H9 (cell line): ENCODE measurements around the gene CCT7. TPM values are rescaled to one million over a fixed set of nuclear protein-coding genes. Genes with fewer than 3 reads are reported as not detected.

ENCODE experiments used
- DNase-seq: peaks from one replicate; pipeline ENCODE4 v3.0.0-alpha.2; 2017
- H2AFZ ChIP-seq: one replicate; pipeline ENCODE4 v1.6.1; 2013; ENCODE audit warnings: mild to moderate bottlenecking, low read length, control low read depth, moderate library complexity
- H2AK5ac ChIP-seq: 2 replicates; pipeline ENCODE4 v1.6.1; 2013; ENCODE audit warnings: low read length, control low read depth, mixed read lengths; ENCODE audit not compliant: insufficient read length
- H2BK120ac ChIP-seq: one replicate; pipeline ENCODE4 v1.6.1; 2013; ENCODE audit warnings: low read depth, mild to moderate bottlenecking, low read length, control low read depth, inconsistent platforms; ENCODE audit not compliant: poor library complexity, severe bottlenecking
- H2BK12ac ChIP-seq: 2 replicates; pipeline ENCODE4 v1.6.1; 2013; ENCODE audit warnings: low read length, control low read depth, mixed read lengths, low read depth; ENCODE audit not compliant: insufficient read length
- H2BK15ac ChIP-seq: 2 replicates; pipeline ENCODE4 v1.6.1; 2013; ENCODE audit warnings: low read depth, low read length, control low read depth
- H2BK20ac ChIP-seq: one replicate; pipeline ENCODE4 v1.6.1; 2013; ENCODE audit warnings: low read depth, mild to moderate bottlenecking, low read length, control low read depth, inconsistent platforms; ENCODE audit not compliant: poor library complexity, severe bottlenecking
- H2BK5ac ChIP-seq: 2 replicates; pipeline ENCODE4 v1.6.1; 2013; ENCODE audit warnings: low read length, control low read depth, mixed read lengths; ENCODE audit not compliant: insufficient read length
- H3K14ac ChIP-seq: 2 replicates; pipeline ENCODE4 v1.6.1; 2013; ENCODE audit warnings: low read length, control low read depth; ENCODE audit not compliant: insufficient read depth
- H3K18ac ChIP-seq: 2 replicates; pipeline ENCODE4 v1.6.1; 2013; ENCODE audit warnings: low read depth, mild to moderate bottlenecking, mixed read lengths, low read length, control low read depth; ENCODE audit not compliant: insufficient read length
- H3K23ac ChIP-seq: 2 replicates; pipeline ENCODE4 v1.6.1; 2013; ENCODE audit warnings: low read length, control low read depth, mixed read lengths, low read depth; ENCODE audit not compliant: insufficient read length
- H3K23me2 ChIP-seq: 2 replicates; pipeline ENCODE4 v1.6.1; 2013; ENCODE audit warnings: low read depth, mild to moderate bottlenecking, mixed read lengths, low read length, control low read depth; ENCODE audit not compliant: insufficient read length, poor library complexity, severe bottlenecking
- H3K27ac ChIP-seq: 2 replicates; pipeline ENCODE4 v1.5.1; 2013; ENCODE audit warnings: low read length, control low read depth, mixed read lengths, low read depth; ENCODE audit not compliant: insufficient read length
- H3K27me3 ChIP-seq: 2 replicates; pipeline ENCODE4 v1.6.1; 2013; ENCODE audit warnings: low read length, control low read depth, inconsistent platforms; ENCODE audit not compliant: insufficient read depth
- H3K4ac ChIP-seq: 2 replicates; pipeline ENCODE4 v1.6.1; 2013; ENCODE audit warnings: low read depth, mild to moderate bottlenecking, control low read depth, inconsistent platforms, low read length, moderate library complexity
- H3K4me1 ChIP-seq: 2 replicates; pipeline ENCODE4 v1.6.1; 2013; ENCODE audit warnings: low read length, control low read depth, inconsistent platforms; ENCODE audit not compliant: insufficient read depth
- H3K4me2 ChIP-seq: 2 replicates; pipeline ENCODE4 v1.6.1; 2013; ENCODE audit warnings: low read length, control low read depth, mixed read lengths; ENCODE audit not compliant: insufficient read length, insufficient read depth
- H3K56ac ChIP-seq: 2 replicates; pipeline ENCODE4 v1.6.1; 2013; ENCODE audit warnings: low read depth, mild to moderate bottlenecking, mixed read lengths, low read length, control low read depth; ENCODE audit not compliant: insufficient read length
- H3K79me1 ChIP-seq: 2 replicates; pipeline ENCODE4 v1.6.1; 2013; ENCODE audit warnings: low read depth, mild to moderate bottlenecking, moderate library complexity, low read length, control low read depth, inconsistent platforms; ENCODE audit not compliant: insufficient read depth, poor library complexity, severe bottlenecking
- H3K79me2 ChIP-seq: 2 replicates; pipeline ENCODE4 v1.6.1; 2013; ENCODE audit warnings: low read length, control low read depth, inconsistent platforms; ENCODE audit not compliant: insufficient read depth
- H3K9ac ChIP-seq: 2 replicates; pipeline ENCODE4 v1.6.1; 2013; ENCODE audit warnings: low read length, control low read depth, mixed read lengths; ENCODE audit not compliant: insufficient read length; ENCODE audit errors: extremely low read depth
- H3K9me3 ChIP-seq: one replicate; pipeline ENCODE4 v1.6.1; 2013; ENCODE audit warnings: low read depth, low read length, inconsistent platforms; ENCODE audit not compliant: control insufficient read depth
- H3T11ph ChIP-seq: one replicate; pipeline ENCODE4 v1.6.1; 2013; ENCODE audit warnings: mild to moderate bottlenecking, low read length, control low read depth, inconsistent platforms
- H4K20me1 ChIP-seq: one replicate; pipeline ENCODE4 v1.6.1; 2013; ENCODE audit not compliant: control insufficient read depth, insufficient read length, insufficient read depth
- H4K5ac ChIP-seq: 2 replicates; pipeline ENCODE4 v1.6.1; 2013; ENCODE audit warnings: low read depth, mild to moderate bottlenecking, mixed read lengths, low read length, control low read depth; ENCODE audit not compliant: insufficient read length
- H4K8ac ChIP-seq: replicated peaks from 2 replicates; pipeline ENCODE4 v1.6.1; 2013; ENCODE audit warnings: low read length, control low read depth, mixed read lengths, low read depth; ENCODE audit not compliant: insufficient read length
- H4K91ac ChIP-seq: 2 replicates; pipeline ENCODE4 v1.6.1; 2013; ENCODE audit warnings: low read depth, mild to moderate bottlenecking, moderate library complexity, mixed read lengths, low read length, control low read depth; ENCODE audit not compliant: insufficient read length
- H3K27ac Mint-ChIP-seq, 3 experiments: 2 replicates in 2 of 3; 3 replicates in 1 of 3; pipeline ENCODE4 v1.8.0; 2020 to 2021; ENCODE audit warnings: mixed read lengths in 3 of 3, mild to moderate bottlenecking in 1 of 3, moderate library complexity in 1 of 3
- H3K27me3 Mint-ChIP-seq: 2 replicates; pipeline ENCODE4 v1.8.0; 2021; ENCODE audit warnings: low read depth, mild to moderate bottlenecking, moderate library complexity, mixed read lengths
- H3K36me3 Mint-ChIP-seq, 3 experiments: 2 replicates in 2 of 3; 3 replicates in 1 of 3; pipeline ENCODE4 v1.8.0; 2020 to 2021; ENCODE audit warnings: low read depth in 3 of 3, mixed read lengths in 3 of 3; ENCODE audit not compliant: insufficient read depth in 1 of 3
- H3K4me1 Mint-ChIP-seq, 2 experiments: 2 replicates each; pipeline ENCODE4 v1.8.0; 2020; ENCODE audit warnings: mixed read lengths in 2 of 2
- H3K4me3 Mint-ChIP-seq, 2 experiments: 2 replicates in 1 of 2; 3 replicates in 1 of 2; pipeline ENCODE4 v1.8.0; 2020 to 2021; ENCODE audit warnings: mild to moderate bottlenecking in 2 of 2, mixed read lengths in 2 of 2, moderate library complexity in 1 of 2
- H3K9me3 Mint-ChIP-seq, 2 experiments: 2 replicates in 1 of 2; 3 replicates in 1 of 2; pipeline ENCODE4 v1.8.0; 2020; ENCODE audit warnings: mild to moderate bottlenecking in 2 of 2, mixed read lengths in 2 of 2, moderate library complexity in 1 of 2
- CTCF ChIP-seq: fragments of 200-600 bp; sonication (generic); conservative IDR thresholded peaks from 3 replicates; pipeline ENCODE4 v1.8.0; 2021; ENCODE audit warnings: antibody characterized with exemption, mild to moderate bottlenecking
- WGBS: extraction: QIAGEN DNeasy Blood & Tissue Kit; methylation state at CpG from one replicate; pipeline ENCODE4 v1.1.7; 2013; ENCODE audit warnings: missing lambda C conversion rate, low lambda C conversion rate, mixed read lengths; ENCODE audit not compliant: insufficient read length; ENCODE audit errors: extremely low coverage; 5-methylcytosine and 5-hydroxymethylcytosine counted together
- total RNA-seq: library from RNA; stranded (reverse); gene quantifications from 2 replicates; pipeline ENCODE4 v1.2.1, GENCODE V29; 2021

Gene CCT7
- total RNA-seq, 1 experiment from 2014 or later: 500 TPM

DNA sequence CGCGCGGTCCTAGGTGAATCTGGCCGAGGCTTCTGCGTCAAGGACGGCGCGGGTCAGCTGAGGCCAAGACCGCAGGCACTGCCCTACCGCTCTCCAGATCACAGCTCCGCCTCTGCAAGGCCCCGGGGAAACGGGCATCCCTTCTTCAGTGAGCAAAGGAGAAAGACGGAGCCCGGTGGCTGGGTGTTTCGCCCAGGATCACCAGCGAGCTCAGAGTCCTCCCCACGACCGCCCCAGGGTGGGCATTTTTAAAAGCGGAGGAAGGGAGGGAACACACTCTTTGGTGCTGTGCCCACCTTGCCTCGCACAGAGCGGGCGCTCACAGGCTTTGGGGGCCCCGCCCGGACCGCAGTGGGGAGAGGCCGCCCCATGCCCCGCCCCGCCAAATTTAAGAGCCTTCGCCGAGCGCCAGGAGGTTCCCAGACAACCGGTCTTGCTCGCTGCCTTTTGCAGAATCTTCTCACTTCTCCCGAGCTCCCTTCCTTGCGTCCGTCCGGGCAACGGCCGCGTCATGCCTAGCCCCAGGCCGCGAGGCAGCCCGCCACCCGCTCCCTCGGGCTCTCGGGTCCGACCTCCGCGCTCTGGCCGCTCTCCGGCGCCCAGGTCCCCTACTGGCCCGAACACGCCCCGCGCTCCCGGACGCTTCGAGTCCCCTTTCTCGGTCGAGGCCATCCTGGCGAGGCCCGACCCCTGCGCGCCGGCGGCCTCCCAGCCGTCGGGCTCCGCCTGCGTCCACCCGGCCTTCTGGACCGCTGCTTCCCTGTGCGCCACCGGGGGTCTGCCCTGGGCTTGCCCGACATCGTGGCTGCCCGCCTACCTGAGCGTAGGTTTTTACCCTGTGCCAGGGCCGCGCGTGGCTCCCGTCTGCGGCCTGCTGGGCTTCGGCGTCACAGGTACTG is 31.7 kb upstream of the CCT7 start, which contains the start of gene NOTO:
TSS of gene NOTO (plus strand) at position 419 of the 899 bp plus-strand sequence. CDS start at position 512, 93 bp downstream.
- H3K9me3 Mint-ChIP-seq: peaks cover 8% of the 10 kb centered on the region in 2 experiments; a peak in 3 of 5 replicates
- no peaks in the 10 kb centered on the region for H3K4me1 ChIP-seq
- H3K4me2 ChIP-seq: peak within 1 kb of the TSS; percentile 45
- TF ChIP-seq CTCF: no peak
- H4K91ac ChIP-seq: no peak within 1 kb of the TSS
- WGBS: no CpG with 5 or more reads among the region's 87 CpGs
- H4K8ac ChIP-seq: no peak within 1 kb of the TSS
- no peak within 1 kb of the TSS for H2BK12ac ChIP-seq
- H2AFZ ChIP-seq: no peak within 1 kb of the TSS
- H3K9ac ChIP-seq: no peak within 1 kb of the TSS
- H3K27ac Mint-ChIP-seq: no peak within 1 kb of the TSS
- DNase-seq: peak; percentile 76
- H3K23ac ChIP-seq: no peak within 1 kb of the TSS
- peak within 1 kb of the TSS; percentile 56 to 73 for H3K4me3 Mint-ChIP-seq
- no peak within 1 kb of the TSS for H3T11ph ChIP-seq
- H2BK5ac ChIP-seq: no peak within 1 kb of the TSS
- H3K56ac ChIP-seq: no peak within 1 kb of the TSS
- no peak within 1 kb of the TSS for H4K5ac ChIP-seq
- H3K18ac ChIP-seq: no peak within 1 kb of the TSS
- H3K14ac ChIP-seq: peak within 1 kb of the TSS; percentile 19; the same call in 1 of the 2 replicates
- no peaks in the 10 kb centered on the region for H3K79me1 ChIP-seq
- H2AK5ac ChIP-seq: no peak within 1 kb of the TSS
- H3K23me2 ChIP-seq: peaks cover 6% of the 10 kb centered on the region
- H3K27ac ChIP-seq: no peak within 1 kb of the TSS
- H2BK120ac ChIP-seq: no peak within 1 kb of the TSS
- H2BK20ac ChIP-seq: no peak within 1 kb of the TSS
- peaks cover 0 to 4% (median 0%) of the 10 kb centered on the region in 3 experiments; a peak in 1 of 7 replicates for H3K36me3 Mint-ChIP-seq
- no peak within 1 kb of the TSS for H2BK15ac ChIP-seq
- no peaks in the 10 kb centered on the region for H3K79me2 ChIP-seq
- H3K27me3 Mint-ChIP-seq: peaks cover 76% of the 10 kb centered on the region
- peaks cover 10 to 12% of the 10 kb centered on the region in 2 experiments for H3K4me1 Mint-ChIP-seq
- H3K27me3 ChIP-seq: peaks cover 13% of the 10 kb centered on the region; the same call in 1 of the 2 replicates
- no peaks in the 10 kb centered on the region for H4K20me1 ChIP-seq
- no peaks in the 10 kb centered on the region for H3K9me3 ChIP-seq
- no peak within 1 kb of the TSS for H3K4ac ChIP-seq
